Ovary (tissue), 3 donors: ENCODE data around the gene DUSP16.

Source experiments
- CTCF ChIP-seq, 3 donors: fragments of 450-650 bp in 2 of 3; fragments of 200-600 bp in 1 of 3; IDR thresholded peaks; one replicate each; pipeline versions ENCODE4 v1.5.1 to v1.8.0; 2016 to 2022; ENCODE audit warnings: antibody characterized with exemption in 3 of 3, mild to moderate bottlenecking in 1 of 3
- EP300 ChIP-seq: sonication (generic); formaldehyde crosslinking; IDR thresholded peaks from one replicate; pipeline ENCODE4 v1.6.1; 2017; ENCODE audit warnings: antibody characterized with exemption
- donor health status: DM: no; HTN: no; CAD: no.

DNA sequence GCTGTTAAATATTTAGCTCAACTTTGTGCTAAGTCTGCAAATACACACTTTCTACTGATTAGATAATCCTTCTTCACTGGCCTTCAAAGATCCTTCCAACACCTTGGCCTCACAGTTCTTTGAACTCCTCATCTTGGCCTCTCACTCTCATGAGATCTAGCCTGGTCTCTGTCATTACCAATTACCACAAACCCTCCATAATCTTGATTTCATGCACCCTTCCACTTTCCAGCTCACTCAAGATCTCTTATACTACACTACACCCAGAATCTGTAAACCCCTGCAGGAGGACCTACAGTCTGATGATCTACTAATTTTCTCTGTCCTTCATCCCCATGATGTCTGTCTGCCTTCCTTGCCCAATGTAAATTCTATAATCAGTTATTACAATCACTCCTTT lies 71.1 kb downstream of the DUSP16 start:
- TF ChIP-seq CTCF (IDR thresholded peaks at IDR 0.05) = no peak
- TF ChIP-seq EP300 = no peak
